IPS-20b (cell line): ENCODE results near the gene ZNF205.
A peak's percentile ranks its signal among the peaks of the same experiment; 100 is the strongest.

ENCODE experiments used
- H3K27ac ChIP-seq: one replicate; pipeline ENCODE4 v1.5.1; 2013; ENCODE audit warnings: low read length
- H3K27me3 ChIP-seq: 2 replicates; pipeline ENCODE4 v1.6.1; 2013; ENCODE audit warnings: mild to moderate bottlenecking, low read length, inconsistent platforms; ENCODE audit not compliant: insufficient read depth
- H3K36me3 ChIP-seq: 2 replicates; pipeline ENCODE4 v1.6.1; 2013; ENCODE audit warnings: low read depth, mild to moderate bottlenecking, inconsistent platforms, low read length, moderate library complexity; ENCODE audit not compliant: insufficient read depth
- H3K4me1 ChIP-seq: 2 replicates; pipeline ENCODE4 v1.6.1; 2013; ENCODE audit warnings: mild to moderate bottlenecking, control low read depth, inconsistent platforms, low read length, moderate library complexity; ENCODE audit not compliant: insufficient read depth
- H3K4me3 ChIP-seq: 2 replicates; pipeline ENCODE4 v1.5.1; 2013; ENCODE audit warnings: mild to moderate bottlenecking, low read length, inconsistent platforms
- H3K9ac ChIP-seq: 2 replicates; pipeline ENCODE4 v1.6.1; 2013; ENCODE audit warnings: low read depth, mild to moderate bottlenecking, inconsistent platforms, low read length, moderate library complexity
- H3K9me3 ChIP-seq: 2 replicates; pipeline ENCODE4 v1.6.1; 2013; ENCODE audit warnings: mild to moderate bottlenecking, low read depth, low read length, inconsistent platforms; ENCODE audit not compliant: insufficient read depth

ZNF205 gene

GRCh38 chr16:3147757-3148104, 35.3 kb downstream of the ZNF205 start:
- no peak overlapping the region for H3K9ac ChIP-seq
- no peak overlapping the region for H3K4me3 ChIP-seq
- no peaks in the 10 kb centered on the region for H3K4me1 ChIP-seq
- 0 out of 2 replicates have a peak, but pooled peaks cover under 1% of the 10 kb centered on the region for H3K36me3 ChIP-seq
- no peaks in the 10 kb centered on the region for H3K9me3 ChIP-seq
- peaks cover 25% of the 10 kb centered on the region for H3K27me3 ChIP-seq
- H3K27ac ChIP-seq = no peak overlapping the region

- no peak overlapping the region for H3K27ac ChIP-seq
- no peaks in the 10 kb centered on the region for H3K9me3 ChIP-seq
- H3K4me3 ChIP-seq = no peak overlapping the region
- peaks cover 25% of the 10 kb centered on the region for H3K27me3 ChIP-seq
- no peaks in the 10 kb centered on the region for H3K4me1 ChIP-seq
- H3K36me3 ChIP-seq = no peaks in the 10 kb centered on the region
- H3K9ac ChIP-seq = no peak overlapping the region
These were observed 36.1 kb downstream of the ZNF205 start for GRCh38 chr16:3148256-3149192.

GRCh38 chr16:3149193-3149530, 36.8 kb downstream of the ZNF205 start:
- H3K9me3 ChIP-seq = no peaks in the 10 kb centered on the region
- no peak overlapping the region for H3K27ac ChIP-seq
- no peaks in the 10 kb centered on the region for H3K4me1 ChIP-seq
- H3K9ac ChIP-seq = peak overlapping the region; percentile 28; the same call in 1 of the 2 replicates
- no peaks in the 10 kb centered on the region for H3K36me3 ChIP-seq
- peaks cover 29% of the 10 kb centered on the region for H3K27me3 ChIP-seq
- H3K4me3 ChIP-seq = peak overlapping the region; percentile 88

GRCh38 chr16:3149630-3150345, 37.4 kb downstream of the ZNF205 start:
- no peaks in the 10 kb centered on the region for H3K9me3 ChIP-seq
- H3K27me3 ChIP-seq = peaks cover 31% of the 10 kb centered on the region
- H3K4me1 ChIP-seq = no peaks in the 10 kb centered on the region
- H3K9ac ChIP-seq = peak overlapping the region; percentile 74
- H3K36me3 ChIP-seq = no peaks in the 10 kb centered on the region
- peak overlapping the region; percentile 88 for H3K4me3 ChIP-seq
- no peak overlapping the region for H3K27ac ChIP-seq

- H3K9ac ChIP-seq = peak overlapping the region; percentile 74
- no peaks in the 10 kb centered on the region for H3K9me3 ChIP-seq
- H3K36me3 ChIP-seq = no peaks in the 10 kb centered on the region
- no peaks in the 10 kb centered on the region for H3K4me1 ChIP-seq
- H3K27ac ChIP-seq = no peak overlapping the region
- H3K4me3 ChIP-seq = peak overlapping the region; percentile 88
- peaks cover 35% of the 10 kb centered on the region for H3K27me3 ChIP-seq
These were observed 38.2 kb downstream of the ZNF205 start for GRCh38 chr16:3150346-3151218.

GRCh38 chr16:3152027-3152276, 39.6 kb downstream of the ZNF205 start:
- Histone ChIP-seq H3K9ac (no peak overlapping the region), H3K4me3 (peak overlapping the region; percentile 86), H3K27ac (no peak overlapping the region), H3K36me3 (no peaks in the 10 kb centered on the region), H3K4me1 (no peaks in the 10 kb centered on the region), H3K9me3 (no peaks in the 10 kb centered on the region), H3K27me3 (peaks cover 42% of the 10 kb centered on the region)

GRCh38 chr16:3152277-3152990, 40.0 kb downstream of the ZNF205 start:
- H3K27me3 ChIP-seq = peaks cover 39% of the 10 kb centered on the region
- H3K9ac ChIP-seq = peak overlapping the region; percentile 64; the same call in 1 of the 2 replicates
- no peaks in the 10 kb centered on the region for H3K4me1 ChIP-seq
- H3K4me3 ChIP-seq = peak overlapping the region; percentile 86
- H3K36me3 ChIP-seq = no peaks in the 10 kb centered on the region
- no peaks in the 10 kb centered on the region for H3K9me3 ChIP-seq
- H3K27ac ChIP-seq = no peak overlapping the region

- Histone ChIP-seq H3K27ac (no peak overlapping the region), H3K9me3 (no peaks in the 10 kb centered on the region), H3K27me3 (peaks cover 39% of the 10 kb centered on the region), H3K4me3 (peak overlapping the region; percentile 86; the same call in 1 of the 2 replicates), H3K9ac (no peak overlapping the region), H3K4me1 (no peaks in the 10 kb centered on the region), H3K36me3 (no peaks in the 10 kb centered on the region)
These were observed 40.6 kb downstream of the ZNF205 start for GRCh38 chr16:3152991-3153368.

GRCh38 chr16:3155181-3155580, 42.8 kb downstream of the ZNF205 start:
- H3K27ac ChIP-seq = no peak overlapping the region
- H3K4me1 ChIP-seq = no peaks in the 10 kb centered on the region
- peaks cover 30% of the 10 kb centered on the region for H3K27me3 ChIP-seq
- H3K36me3 ChIP-seq = no peaks in the 10 kb centered on the region
- H3K9me3 ChIP-seq = no peaks in the 10 kb centered on the region
- H3K4me3 ChIP-seq = no peak overlapping the region
- no peak overlapping the region for H3K9ac ChIP-seq

GRCh38 chr16:3155972-3156371, 43.6 kb downstream of the ZNF205 start:
- Histone ChIP-seq H3K27me3 (peaks cover 30% of the 10 kb centered on the region), H3K4me3 (no peak overlapping the region), H3K9ac (no peak overlapping the region), H3K9me3 (no peaks in the 10 kb centered on the region), H3K36me3 (no peaks in the 10 kb centered on the region), H3K4me1 (no peaks in the 10 kb centered on the region), H3K27ac (no peak overlapping the region)
